CD4-positive, alpha-beta T cell (primary cell): Measurements from ENCODE around the gene FAM180B. TPM values are rescaled to one million over a fixed set of nuclear protein-coding genes. Genes with fewer than 3 reads are reported as not detected.
"Not testable (repeated sequence)": the region's sequence is repeated elsewhere in the genome, so short reads cannot be mapped to it uniquely, and the experiment has no call there.

Experiments
- ATAC-seq: fragments of 200-7000 bp; cut with Tn5 transposase; one replicate; pipeline ENCODE4 v1.10.0; 2022; ENCODE audit warnings: mild to moderate bottlenecking; ENCODE audit not compliant: poor library complexity
- CTCF ChIA-PET: fragments of 350-600 bp; sonication (Branson Sonifier 250); formaldehyde crosslinking; loops from one replicate; lab custom pipeline; 2021; ENCODE audit warnings: antibody characterized with exemption, inconsistent platforms; lab: Charles Lee
- POLR2A ChIA-PET: fragments of 350-600 bp; sonication (Branson Sonifier 250); formaldehyde crosslinking; loops from one replicate; lab custom pipeline; 2021; ENCODE audit warnings: antibody characterized with exemption, inconsistent platforms; lab: Charles Lee
- DNase-seq, 14 experiments: peaks; one replicate each; pipeline ENCODE4 v3.0.0-alpha.2; 2013 to 2020; ENCODE audit warnings: mixed read lengths in 2 of 14
- H3K27ac ChIP-seq, 2 donors: one replicate each; pipeline versions ENCODE4 v1.5.1 to v1.7.0; 2013; ENCODE audit warnings: low read length in 2 of 2, low read depth in 1 of 2, mild to moderate bottlenecking in 1 of 2
- H3K27me3 ChIP-seq, 2 experiments: 1 replicate in 1 of 2; 2 replicates in 1 of 2; pipeline versions ENCODE4 v1.6.1 to v1.7.0; 2013; ENCODE audit warnings: low read length in 2 of 2, control low read depth in 1 of 2, mild to moderate bottlenecking in 1 of 2, moderate library complexity in 1 of 2; ENCODE audit not compliant: insufficient read depth in 2 of 2, control insufficient read depth in 1 of 2
- H3K36me3 ChIP-seq: one replicate; pipeline ENCODE4 v1.6.1; 2013; ENCODE audit warnings: low read length, control low read depth; ENCODE audit not compliant: insufficient read depth
- H3K4me1 ChIP-seq: one replicate; pipeline ENCODE4 v1.6.1; 2013; ENCODE audit warnings: low read length, control low read depth; ENCODE audit not compliant: insufficient read depth
- H3K4me3 ChIP-seq: one replicate; pipeline ENCODE4 v1.5.1; 2013; ENCODE audit warnings: mild to moderate bottlenecking, low read length, moderate library complexity
- H3K9me3 ChIP-seq, 2 experiments: 1 replicate in 1 of 2; 2 replicates in 1 of 2; pipeline versions ENCODE4 v1.6.1 to v1.7.0; 2013; ENCODE audit warnings: low read length in 2 of 2, mild to moderate bottlenecking in 2 of 2, control low read depth in 1 of 2, moderate library complexity in 1 of 2; ENCODE audit not compliant: control insufficient read depth in 1 of 2, insufficient read depth in 1 of 2
- H3K27ac Mint-ChIP-seq: one replicate; pipeline ENCODE4 v1.8.0; 2020; ENCODE audit warnings: mixed read lengths
- H3K27me3 Mint-ChIP-seq: one replicate; pipeline ENCODE4 v1.8.0; 2021; ENCODE audit warnings: mixed read lengths
- H3K36me3 Mint-ChIP-seq: one replicate; pipeline ENCODE4 v1.8.0; 2021; ENCODE audit warnings: low read depth, mixed read lengths
- H3K4me1 Mint-ChIP-seq: one replicate; pipeline ENCODE4 v1.8.0; 2021; ENCODE audit warnings: low read depth, mixed read lengths
- H3K4me3 Mint-ChIP-seq: one replicate; pipeline ENCODE4 v1.8.0; 2020; ENCODE audit warnings: mild to moderate bottlenecking, mixed read lengths
- H3K9me3 Mint-ChIP-seq: one replicate; pipeline ENCODE4 v1.8.0; 2020; ENCODE audit warnings: mixed read lengths
- CTCF ChIP-seq: fragments of 200-600 bp; IDR thresholded peaks from one replicate; pipeline ENCODE4 v1.8.0; 2022; ENCODE audit warnings: antibody characterized with exemption, mild to moderate bottlenecking
- intact Hi-C, 2 experiments: fragments of 100-400 bp; cut with DNase I in 1 of 2; cut with micrococcal nuclease in 1 of 2; formaldehyde crosslinking; loops; one replicate each; pipeline versions ENCODE4 v1.15.1 to v1.9.0; 2023 to 2025; cut with DNase I, micrococcal nuclease
- total RNA-seq, 174 experiments: library from RNA in 2 of 174; stranded (reverse) in 2 of 174; gene quantifications; one replicate each; pipeline ENCODE4 v1.2.3 and lab custom pipeline; 2021 to 2026

The FAM180B gene
- total RNA-seq, 2 experiments from 2014 or later, result 0.55 to 0.92 TPM

GRCh38 chr11:47545298-47545697 is 41.2 kb upstream of the FAM180B start:
- Mint-ChIP-seq H3K27me3 (no peaks in the 10 kb centered on the region), H3K27ac (no peak overlapping the region), H3K36me3 (peaks cover 46% of the 10 kb centered on the region), H3K9me3 (no peaks in the 10 kb centered on the region), H3K4me1 (peaks cover 84% of the 10 kb centered on the region), H3K4me3 (no peak overlapping the region)
- H3K4me3 ChIP-seq, result no peak overlapping the region
- no peaks in the 10 kb centered on the region for H3K9me3 ChIP-seq
- DNase-seq, result no peak
- no peak overlapping the region for H3K27ac ChIP-seq
- H3K27me3 ChIP-seq, result no peaks in the 10 kb centered on the region
- intact Hi-C loops, result loop anchor here in 1 of 2 experiments (10.0 kb wide), 1 partner anchor 50 kb away; no protein-coding TSS in a partner anchor
- peaks cover 67% of the 10 kb centered on the region for H3K4me1 ChIP-seq
- peaks cover 13% of the 10 kb centered on the region for H3K36me3 ChIP-seq
- ATAC-seq, result no peak
- TF ChIP-seq CTCF, result no peak
- ChIA-PET POLR2A (no interaction called here), CTCF (no interaction called here)

GRCh38 chr11:47546274-47546673 is 40.2 kb upstream of the FAM180B start:
- H3K27ac Mint-ChIP-seq, H3K27me3 Mint-ChIP-seq, H3K9me3 Mint-ChIP-seq, H3K27me3 ChIP-seq, H3K9me3 ChIP-seq, H3K27ac ChIP-seq, POLR2A ChIA-PET, ATAC-seq, DNase-seq, CTCF ChIA-PET, H3K4me3 ChIP-seq: not testable (repeated sequence)
- Mint-ChIP-seq H3K4me3 (peak overlapping the region; percentile 34), H3K4me1 (peaks cover 84% of the 10 kb centered on the region), H3K36me3 (peaks cover 43% of the 10 kb centered on the region)
- intact Hi-C loops, result loop anchor here in 1 of 2 experiments (10.0 kb wide), 1 partner anchor 51 kb away; no protein-coding TSS in a partner anchor
- Histone ChIP-seq H3K36me3 (peaks cover 15% of the 10 kb centered on the region), H3K4me1 (peaks cover 66% of the 10 kb centered on the region)

GRCh38 chr11:47550288-47551047 is 36.0 kb upstream of the FAM180B start:
- no peak overlapping the region for H3K4me3 ChIP-seq
- peaks cover 6% of the 10 kb centered on the region for H3K36me3 ChIP-seq
- Mint-ChIP-seq H3K36me3 (peaks cover 38% of the 10 kb centered on the region), H3K27me3 (no peaks in the 10 kb centered on the region), H3K4me3 (peak overlapping the region; percentile 62), H3K27ac (peak overlapping the region; percentile 98), H3K4me1 (peaks cover 69% of the 10 kb centered on the region), H3K9me3 (no peaks in the 10 kb centered on the region)
- intact Hi-C loops, result loop anchor here (5.0 to 10.0 kb wide), 3 partner anchors 43 to 1703 kb away; partner anchors contain the start of genes ARFGAP2 (in 1 of the 2) and CRY2 (in 1 of the 2)
- no peak overlapping the region for H3K27ac ChIP-seq
- DNase-seq (peak in 2 of 14 experiments; percentile 39 to 45), ATAC-seq (no peak)
- H3K9me3 ChIP-seq, result no peaks in the 10 kb centered on the region
- CTCF ChIA-PET, result interaction anchor here (4.3 kb wide), 1 partner anchor 10 kb away, joined by 31 read pairs; no protein-coding TSS in a partner anchor
- no peak for TF ChIP-seq CTCF
- H3K4me1 ChIP-seq, result peaks cover 57% of the 10 kb centered on the region
- POLR2A ChIA-PET, result no interaction called here
- H3K27me3 ChIP-seq, result no peaks in the 10 kb centered on the region
